GM12878 (cell line): ENCODE measurements around the gene S100A7. TPM values are rescaled to one million over a fixed set of nuclear protein-coding genes. Genes with fewer than 3 reads are reported as not detected.

Experiments
- ATAC-seq: fragments of 200-7000 bp; cut with Tn5 transposase; 3 replicates; pipeline ENCODE4 v1.9.1; 2020; ENCODE audit warnings: mild to moderate bottlenecking, moderate library complexity
- BruUV-seq: library from RNA; stranded (reverse); fragments of 400-500 nt; replicated peaks from 2 replicates; lab custom pipeline; 2021; lab: Mats Ljungman, UMichigan
- CTCF ChIA-PET: fragments of 300-600 bp; sonication (Branson Sonifier 250); formaldehyde crosslinking; extraction: SDS; loops from one replicate; lab custom pipeline; 2021; ENCODE audit warnings: inconsistent platforms; lab: Yijun Ruan, JAX
- POLR2A ChIA-PET: fragments of 350-600 bp; formaldehyde crosslinking; extraction: SDS; loops from one replicate; lab custom pipeline; 2021; ENCODE audit warnings: inconsistent platforms; lab: Charles Lee
- RAD21 ChIA-PET: fragments of 300-600 bp; sonication (Branson Sonifier 250); formaldehyde crosslinking; loops from one replicate; lab custom pipeline; 2023; ENCODE audit warnings: antibody characterized with exemption; ENCODE audit not compliant: unreplicated experiment; lab: Charles Lee
- SMC1A ChIA-PET: fragments of 300-600 bp; sonication (Branson Sonifier 250); formaldehyde crosslinking; loops from one replicate; lab custom pipeline; 2023; ENCODE audit not compliant: unreplicated experiment, uncharacterized antibody; lab: Charles Lee
- DNase-seq: peaks from one replicate; pipeline ENCODE4 v3.0.0-alpha.2; 2011; ENCODE audit warnings: low read depth, low spot score
- FAIRE-seq: peaks from 3 replicates; lab custom pipeline; 2011; peaks lifted over from hg19 to GRCh38; lab: Jason Lieb, UNC
- H2AFZ ChIP-seq: 2 replicates; pipeline ENCODE4 v1.6.0; 2011; ENCODE audit warnings: low read depth, low read length, control low read depth; ENCODE audit not compliant: control insufficient read depth
- H3K27ac ChIP-seq: 2 replicates; pipeline ENCODE4 v1.5.1; 2011; ENCODE audit warnings: control low read depth; ENCODE audit not compliant: control insufficient read depth, insufficient read depth
- H3K27me3 ChIP-seq, 2 experiments: replicated peaks in 1 of 2; 2 replicates each; pipeline versions ENCODE4 v1.6.0 to v1.6.1; 2011; ENCODE audit warnings: low read length in 1 of 2; ENCODE audit not compliant: control insufficient read depth in 2 of 2, insufficient read depth in 2 of 2
- H3K36me3 ChIP-seq, 2 experiments: 2 replicates each; pipeline ENCODE4 v1.5.1; 2011; ENCODE audit warnings: low read length in 1 of 2; ENCODE audit not compliant: control insufficient read depth in 2 of 2, insufficient read depth in 2 of 2
- H3K4me1 ChIP-seq: 2 replicates; pipeline ENCODE4 v1.6.1; 2011; ENCODE audit warnings: mild to moderate bottlenecking, low read length, moderate library complexity, mixed read lengths; ENCODE audit not compliant: control insufficient read depth, insufficient read depth
- H3K4me2 ChIP-seq: 2 replicates; pipeline ENCODE4 v1.6.0; 2011; ENCODE audit warnings: control low read depth; ENCODE audit not compliant: control insufficient read depth, insufficient read depth
- H3K4me3 ChIP-seq: fragments of 200-600 bp; sonication (generic); 2 replicates; pipeline ENCODE4 v1.5.1; 2016
- H3K79me2 ChIP-seq: 2 replicates; pipeline ENCODE4 v1.6.0; 2011; ENCODE audit warnings: low read length; ENCODE audit not compliant: control insufficient read depth, insufficient read depth
- H3K9ac ChIP-seq: 2 replicates; pipeline ENCODE4 v1.8.0; 2011; ENCODE audit warnings: low read length, control low read depth, mixed read lengths; ENCODE audit not compliant: control insufficient read depth, insufficient read depth
- H3K9me3 ChIP-seq: replicated peaks from 3 replicates; pipeline ENCODE4 v1.5.1; 2011; ENCODE audit warnings: mild to moderate bottlenecking, low read length; ENCODE audit not compliant: control insufficient read depth, insufficient read depth
- H4K20me1 ChIP-seq: 2 replicates; pipeline ENCODE4 v1.6.0; 2011; ENCODE audit not compliant: control insufficient read depth, insufficient read depth
- ATF7 ChIP-seq: fragments of 450-650 bp; IDR thresholded peaks from 2 replicates; pipeline ENCODE4 v1.6.1; 2016; ENCODE audit warnings: low read depth, mild to moderate bottlenecking
- CBFB ChIP-seq: IDR thresholded peaks from 2 replicates; pipeline ENCODE4 v1.6.1; 2016; ENCODE audit warnings: antibody characterized with exemption, low read depth
- HCFC1 ChIP-seq: fragments of 150-350 bp; IDR thresholded peaks from 2 replicates; pipeline ENCODE4 v1.6.1; 2014; ENCODE audit warnings: low read length
- IRF3 ChIP-seq: fragments of 450-650 bp; IDR thresholded peaks from 2 replicates; pipeline ENCODE4 v1.6.1; 2014; ENCODE audit warnings: mild to moderate bottlenecking
- NFYA ChIP-seq: IDR thresholded peaks from 2 replicates; pipeline ENCODE4 v1.6.1; 2011; ENCODE audit warnings: low read depth, mild to moderate bottlenecking, low read length, improper control_type of control experiment, borderline replicate concordance
- RAD51 ChIP-seq: fragments of 450-650 bp; IDR thresholded peaks from 2 replicates; pipeline ENCODE4 v1.6.1; 2016; ENCODE audit warnings: moderate library complexity, mild to moderate bottlenecking, inconsistent platforms
- STAT1 ChIP-seq: fragments of 450-650 bp; conservative IDR thresholded peaks from 2 replicates; pipeline ENCODE4 v1.6.1; 2014; ENCODE audit warnings: antibody characterized with exemption, mild to moderate bottlenecking
- WGBS: methylation state at CpG from one replicate; pipeline ENCODE4 v1.1.6; 2016; ENCODE audit warnings: low lambda C conversion rate; ENCODE audit not compliant: insufficient replicate concordance, insufficient coverage; ENCODE audit errors: missing lambda C conversion rate; 5-methylcytosine and 5-hydroxymethylcytosine counted together
- in situ Hi-C: fragments of 300-500 bp; cut with MboI; formaldehyde crosslinking; loops from 9 replicates; pipeline ENCODE4 v1.14.3; 2018; ENCODE audit warnings: mixed read lengths
- intact Hi-C: fragments of 100-400 bp; cut with micrococcal nuclease; formaldehyde crosslinking; loops from one replicate; pipeline ENCODE4 v1.14.2; 2022; ENCODE audit not compliant: unreplicated experiment
- polyA plus RNA-seq, 11 experiments: library from polyadenylated mRNA; depleted of rRNA in 4 of 11; unstranded in 6 of 11; stranded (reverse) in 5 of 11; fragments of >200 nt; fragmentation: Nextera tagmentation in 4 of 11; fragmentation: Illumina TruSeq in 1 of 11; extraction: Ambion mirVana in 4 of 11; extraction: Trizol in 1 of 11; gene quantifications; 1 replicate in 1 of 11; 2 replicates in 10 of 11; pipeline versions ENCODE4 v1.2.1 to v1.2.3, GENCODE V29; 2011 to 2016; ENCODE audit warnings: inconsistent platforms in 2 of 11, missing spikeins in 2 of 11, low read depth in 1 of 11
- total RNA-seq, 4 experiments: library from RNA; depleted of rRNA in 3 of 4; stranded (reverse); fragments of >200 nt in 3 of 4; fragmentation: Illumina TruSeq in 1 of 4; extraction: Trizol in 1 of 4; gene quantifications; 2 replicates each; pipeline versions ENCODE4 v1.2.1 to v1.2.3, GENCODE V29; 2013 to 2021

Gene S100A7
- total and polyA plus RNA-seq, 10 of the 15 experiments (the other 5 are each of a cell fraction or from before 2014, with no cell fraction given), result not detected

GRCh38 chr1:153509729-153510354, 49.4 kb upstream of the S100A7 start (continued):
- TF ChIP-seq RAD51, result no peak
- TF ChIP-seq CBFB, result no peak
- TF ChIP-seq IRF3, result no peak
- TF ChIP-seq, all 136 proteins: peak for 6

- TF ChIP-seq NFYA, result no peak
- no peak for TF ChIP-seq STAT1
- TF ChIP-seq HCFC1, result no peak
- TF ChIP-seq ATF7, result no peak
- WGBS, result 33% methylated on average over 3 of the region's 3 CpGs
- ChIA-PET SMC1A (interaction anchor here (0.9 to 3.7 kb wide), 5 partner anchors 12 to 109 kb away, joined by 3 to 41 read pairs (median 10); no protein-coding TSS in a partner anchor), POLR2A (no interaction called here), CTCF (interaction anchor here (0.8 to 7.3 kb wide), 11 partner anchors 11 to 156 kb away, joined by 3 to 191 read pairs (median 15); partner anchors contain the start of genes S100A2 and S100A4), RAD21 (interaction anchor here (4.5 kb wide), 1 partner anchor 60 kb away, joined by 59 read pairs; no protein-coding TSS in a partner anchor)
- Histone ChIP-seq H3K27ac (no peak overlapping the region), H3K9ac (no peak overlapping the region), H3K4me3 (no peak overlapping the region), H3K79me2 (no peaks in the 10 kb centered on the region), H3K4me1 (no peaks in the 10 kb centered on the region), H3K4me2 (no peak overlapping the region), H3K27me3 (no peaks in the 10 kb centered on the region), H3K36me3 (no peaks in the 10 kb centered on the region), H3K9me3 (no peaks in the 10 kb centered on the region), H4K20me1 (no peaks in the 10 kb centered on the region), H2AFZ (no peak overlapping the region)
- in situ Hi-C loops, result loop anchor here (5.0 to 10.0 kb wide), 2 partner anchors 53 to 486 kb away; partner anchors contain the start of gene RPS27
- no peak for ATAC-seq
- no peak for DNase-seq
- intact Hi-C loops, result no loop called here
- no TSS peak for BruUV-seq
- FAIRE-seq, result no peak
Observed at GRCh38 chr1:153509036-153509435, 48.6 kb upstream of the S100A7 start.
